H1 (cell line): ENCODE measurements around the gene NXPH3. TPM values are rescaled to one million over a fixed set of nuclear protein-coding genes. Genes with fewer than 3 reads are reported as not detected.

Experiments
- CTCF ChIA-PET: fragments of 300-600 bp; sonication (Branson Sonifier 250); formaldehyde crosslinking; loops from one replicate; lab custom pipeline; 2021; ENCODE audit not compliant: partially characterized antibody; lab: Charles Lee
- POLR2A ChIA-PET: fragments of 300-600 bp; sonication (Branson Sonifier 250); formaldehyde crosslinking; loops from one replicate; lab custom pipeline; 2021; ENCODE audit warnings: inconsistent platforms; ENCODE audit not compliant: partially characterized antibody; lab: Charles Lee
- DNase-seq, 2 experiments: peaks; one replicate each; pipeline versions ENCODE4 v3.0.0 to v3.0.0-alpha.2; 2010 to 2022; ENCODE audit warnings: low spot score in 2 of 2, low read depth in 1 of 2, mixed read lengths in 1 of 2
- FAIRE-seq: peaks from 2 replicates; lab custom pipeline; 2011; peaks lifted over from hg19 to GRCh38; lab: Jason Lieb, UNC
- H2AFZ ChIP-seq: 2 replicates; pipeline ENCODE4 v1.8.1; 2012; ENCODE audit warnings: low read length, inconsistent platforms
- H2AK5ac ChIP-seq: 2 replicates; pipeline ENCODE4 v1.6.1; 2013; ENCODE audit warnings: low read depth, low read length
- H2BK120ac ChIP-seq: replicated peaks from 2 replicates; pipeline ENCODE3; 2013; ENCODE audit warnings: low read depth, low read length, inconsistent platforms
- H2BK12ac ChIP-seq: 2 replicates; pipeline ENCODE4 v1.6.1; 2013; ENCODE audit warnings: low read depth, low read length
- H2BK15ac ChIP-seq: 2 replicates; pipeline ENCODE4 v1.6.1; 2013; ENCODE audit warnings: low read length
- H2BK20ac ChIP-seq: 2 replicates; pipeline ENCODE4 v1.6.1; 2013; ENCODE audit warnings: low read length
- H2BK5ac ChIP-seq: 2 replicates; pipeline ENCODE4 v1.6.1; 2013; ENCODE audit warnings: low read depth, low read length
- H3K14ac ChIP-seq: 2 replicates; pipeline ENCODE4 v1.6.1; 2013; ENCODE audit warnings: inconsistent platforms; ENCODE audit not compliant: insufficient read length
- H3K18ac ChIP-seq: 2 replicates; pipeline ENCODE4 v1.6.1; 2013; ENCODE audit warnings: low read length; ENCODE audit errors: extremely low read depth
- H3K23ac ChIP-seq: 2 replicates; pipeline ENCODE4 v1.6.1; 2013; ENCODE audit warnings: inconsistent platforms; ENCODE audit not compliant: insufficient read length
- H3K23me2 ChIP-seq: 2 replicates; pipeline ENCODE4 v1.6.1; 2013; ENCODE audit warnings: low read depth, low read length
- H3K27ac ChIP-seq: 2 replicates; pipeline ENCODE4 v1.6.1; 2011; ENCODE audit warnings: low read depth, low read length, inconsistent platforms
- H3K27me3 ChIP-seq, 4 experiments: replicated peaks in 1 of 4; 1 replicate in 1 of 4; 2 replicates in 3 of 4; pipeline versions ENCODE4 v1.6.1 to v1.8.1; 2011 to 2013; ENCODE audit warnings: low read length in 3 of 4, mild to moderate bottlenecking in 3 of 4, inconsistent platforms in 2 of 4, mixed read lengths in 2 of 4, moderate library complexity in 1 of 4; ENCODE audit not compliant: control insufficient read depth in 3 of 4, insufficient read depth in 3 of 4; ENCODE audit errors: extremely low read depth in 1 of 4
- H3K36me3 ChIP-seq, 4 experiments: 2 replicates each; pipeline versions ENCODE4 v1.6.1 to v1.8.1; 2011 to 2013; ENCODE audit warnings: mild to moderate bottlenecking in 4 of 4, low read length in 3 of 4, moderate library complexity in 2 of 4, control low read depth in 1 of 4, inconsistent platforms in 1 of 4; ENCODE audit not compliant: insufficient read depth in 4 of 4, control insufficient read depth in 2 of 4
- H3K4ac ChIP-seq: replicated peaks from 2 replicates; pipeline ENCODE3; 2013; ENCODE audit warnings: low read length, low read depth, mixed read lengths, inconsistent platforms; ENCODE audit not compliant: insufficient read length
- H3K4me1 ChIP-seq, 4 experiments: replicated peaks in 1 of 4; 1 replicate in 1 of 4; 2 replicates in 3 of 4; pipeline versions ENCODE4 v1.6.1 to v1.8.1; 2011 to 2013; ENCODE audit warnings: low read length in 3 of 4, inconsistent platforms in 2 of 4, mixed read lengths in 1 of 4; ENCODE audit not compliant: insufficient read depth in 4 of 4, control insufficient read depth in 3 of 4
- H3K4me2 ChIP-seq, 2 experiments: 2 replicates each; pipeline versions ENCODE4 v1.6.1 to v1.8.1; 2011 to 2013; ENCODE audit warnings: low read depth in 2 of 2, low read length in 2 of 2, control low read depth in 1 of 2, inconsistent platforms in 1 of 2, mild to moderate bottlenecking in 1 of 2; ENCODE audit not compliant: insufficient read depth in 1 of 2
- H3K4me3 ChIP-seq, 4 experiments: fragments of 200-600, 300-600 bp in 1 of 4; sonication (generic), shearing (Covaris generic), sonication (Bioruptor Twin) in 1 of 4; 2 replicates each; pipeline versions ENCODE4 v1.5.1 to v1.8.1; 2011 to 2016; ENCODE audit warnings: low read length in 4 of 4, low read depth in 3 of 4, control low read depth in 2 of 4, inconsistent platforms in 2 of 4, mild to moderate bottlenecking in 2 of 4, mixed read lengths in 1 of 4, moderate library complexity in 1 of 4; ENCODE audit not compliant: insufficient read depth in 2 of 4; ENCODE audit errors: extremely low read depth in 1 of 4
- H3K56ac ChIP-seq: replicated peaks from 2 replicates; pipeline ENCODE3; 2013; ENCODE audit warnings: low read depth, mild to moderate bottlenecking, mixed read lengths, low read length, inconsistent platforms; ENCODE audit not compliant: insufficient read length
- H3K79me1 ChIP-seq: 2 replicates; pipeline ENCODE4 v1.6.1; 2013; ENCODE audit warnings: low read depth, low read length, control low read depth
- H3K79me2 ChIP-seq, 2 experiments: 2 replicates each; pipeline versions ENCODE4 v1.6.1 to v1.8.1; 2012 to 2013; ENCODE audit warnings: low read length in 2 of 2, mild to moderate bottlenecking in 2 of 2, inconsistent platforms in 1 of 2; ENCODE audit not compliant: insufficient read depth in 2 of 2, control insufficient read depth in 1 of 2
- H3K9ac ChIP-seq, 4 experiments: replicated peaks in 1 of 4; 1 replicate in 1 of 4; 2 replicates in 3 of 4; pipeline versions ENCODE4 v1.6.1 to v1.8.1; 2011 to 2013; ENCODE audit warnings: low read depth in 3 of 4, low read length in 3 of 4, control low read depth in 2 of 4, mild to moderate bottlenecking in 2 of 4, moderate library complexity in 2 of 4, inconsistent platforms in 1 of 4; ENCODE audit errors: extremely low read depth in 1 of 4
- H3K9me3 ChIP-seq, 2 experiments: 2 replicates each; pipeline versions ENCODE4 v1.6.1 to v1.8.1; 2012 to 2013; ENCODE audit warnings: mild to moderate bottlenecking in 2 of 2, moderate library complexity in 2 of 2, control low read depth in 1 of 2, inconsistent platforms in 1 of 2, low read depth in 1 of 2, low read length in 1 of 2, mixed read lengths in 1 of 2; ENCODE audit not compliant: insufficient read depth in 2 of 2
- H4K20me1 ChIP-seq, 2 experiments: replicated peaks in 1 of 2; 2 replicates each; pipeline versions ENCODE3 to v1.8.1; 2011 to 2013; ENCODE audit warnings: inconsistent platforms in 2 of 2, low read length in 2 of 2, mild to moderate bottlenecking in 1 of 2; ENCODE audit not compliant: insufficient read depth in 2 of 2, control insufficient read depth in 1 of 2
- H4K5ac ChIP-seq: 2 replicates; pipeline ENCODE4 v1.6.1; 2013; ENCODE audit warnings: low read length, low read depth, mixed read lengths, inconsistent platforms; ENCODE audit not compliant: insufficient read length
- H4K8ac ChIP-seq: 2 replicates; pipeline ENCODE4 v1.8.0; 2013; ENCODE audit warnings: mild to moderate bottlenecking, moderate library complexity, low read length, inconsistent platforms; ENCODE audit not compliant: insufficient read depth; ENCODE audit errors: extremely low read depth
- H4K91ac ChIP-seq: replicated peaks from 2 replicates; pipeline ENCODE3; 2013; ENCODE audit warnings: low read length, mixed read lengths, inconsistent platforms; ENCODE audit not compliant: insufficient read length
- CHD1 ChIP-seq: IDR thresholded peaks from 2 replicates; pipeline ENCODE4 v1.6.1; 2012; ENCODE audit warnings: low read depth, low read length, improper control_type of control experiment
- GABPA ChIP-seq: IDR thresholded peaks from 2 replicates; pipeline ENCODE4 v1.6.1; 2011; ENCODE audit warnings: mild to moderate bottlenecking, low read length, moderate library complexity, borderline replicate concordance; ENCODE audit not compliant: insufficient read depth
- GTF2F1 ChIP-seq: IDR thresholded peaks from 2 replicates; pipeline ENCODE4 v1.6.1; 2012; ENCODE audit warnings: low read depth, low read length, improper control_type of control experiment, borderline replicate concordance
- PHF8 ChIP-seq: fragments of 200-600 bp; sonication (generic); conservative IDR thresholded peaks from 2 replicates; pipeline ENCODE4 v1.7.1; 2012; ENCODE audit warnings: low read depth, mild to moderate bottlenecking, inconsistent platforms, low read length, moderate library complexity
- TEAD4 ChIP-seq: IDR thresholded peaks from 2 replicates; pipeline ENCODE4 v1.6.1; 2012; ENCODE audit warnings: low read depth, low read length, inconsistent platforms, mixed read lengths
- WGBS, 2 experiments: shearing (Covaris generic) in 1 of 2; methylation state at CpG; one replicate each; pipeline versions ENCODE4 v1.1.6 to v1.1.7; 2013 to 2015; ENCODE audit warnings: low lambda C conversion rate in 2 of 2, mixed read lengths in 2 of 2, inconsistent platforms in 1 of 2, low coverage in 1 of 2, missing lambda C conversion rate in 1 of 2; ENCODE audit not compliant: insufficient replicate concordance in 2 of 2, insufficient coverage in 1 of 2, insufficient read length in 1 of 2; ENCODE audit errors: extremely low coverage in 1 of 2, missing lambda C conversion rate in 1 of 2; 5-methylcytosine and 5-hydroxymethylcytosine counted together
- polyA plus RNA-seq, 7 experiments: library from polyadenylated mRNA; depleted of rRNA in 3 of 7; stranded (reverse) in 5 of 7; unstranded in 2 of 7; fragments of >200 nt in 5 of 7; fragments of 200-250 nt in 2 of 7; gene quantifications; 1 replicate in 5 of 7; 2 replicates in 1 of 7; 4 replicates in 1 of 7; pipeline versions ENCODE4 v1.2.1 to v1.2.3, GENCODE V29; 2011 to 2013; ENCODE audit warnings: missing spikeins in 2 of 7, mixed read lengths in 2 of 7
- total RNA-seq: library from RNA; stranded (reverse); fragmentation: NEBNext Ultra II Directional; extraction: Animal tissue kit (Norgen Biotek cat#: 25700); gene quantifications from 2 replicates; pipeline ENCODE4 v1.2.1, GENCODE V29; 2021

The NXPH3 gene
- total and polyA plus RNA-seq, 2 of the 8 experiments (the other 6 are each of a cell fraction or from before 2014, with no cell fraction given) = 2.5 to 3.7 TPM

DNA sequence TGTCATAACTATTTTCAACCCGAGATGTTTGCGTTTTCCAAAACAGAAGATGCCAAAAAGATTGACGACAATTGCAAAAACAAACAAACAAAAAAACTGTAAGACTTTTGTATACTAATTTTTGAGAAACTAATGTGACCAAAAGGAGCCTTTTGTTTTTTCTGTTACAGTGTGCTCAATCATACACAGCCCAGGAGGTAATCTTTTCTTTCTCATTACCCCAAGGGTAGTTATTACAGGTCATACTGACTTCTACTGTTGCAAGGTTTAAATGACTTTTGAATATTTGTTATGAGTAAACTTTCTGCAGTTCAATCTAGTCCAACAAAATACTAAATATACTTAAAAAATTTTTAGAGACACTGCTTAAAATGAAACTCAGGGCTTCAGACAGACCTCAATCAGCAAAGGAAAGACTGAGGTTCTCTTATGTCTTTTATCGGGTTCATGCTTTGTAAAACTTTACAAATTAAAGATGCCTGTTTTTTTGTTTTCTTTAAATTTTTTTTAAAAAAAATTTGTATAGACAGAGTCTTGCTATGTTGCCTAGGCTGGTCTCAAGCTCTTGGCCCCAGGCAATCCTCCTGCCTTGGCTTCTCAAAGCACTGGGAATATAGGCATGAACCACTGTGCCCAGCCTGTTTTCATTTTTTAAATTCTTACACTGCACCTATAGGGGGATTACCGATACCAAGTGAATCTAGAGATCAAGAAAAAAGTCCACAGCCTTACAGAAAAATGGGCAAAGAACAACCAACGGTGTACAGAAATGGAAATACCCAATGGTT is 54.6 kb downstream of the NXPH3 start:
- H4K20me1 ChIP-seq = peaks cover 0 to 3% of the 10 kb centered on the region in 2 experiments

More for the DNA sequence above, 54.6 kb downstream of the NXPH3 start:
- H2BK120ac ChIP-seq = no peak overlapping the region
- DNase-seq = no peak
- TF ChIP-seq PHF8 = no peak
- TF ChIP-seq GTF2F1 = no peak
- TF ChIP-seq TEAD4 = no peak
- no peak for TF ChIP-seq GABPA
- no peak for TF ChIP-seq CHD1
- TF ChIP-seq, all 59 proteins: peak for 0
- POLR2A ChIA-PET = no interaction called here
- no peak overlapping the region for H2AK5ac ChIP-seq
- H3K23me2 ChIP-seq = no peaks in the 10 kb centered on the region
- H2AFZ ChIP-seq = no peak overlapping the region
- no peak overlapping the region for H2BK5ac ChIP-seq
- H3K4me3 ChIP-seq = no peak overlapping the region
- H4K8ac ChIP-seq = no peak overlapping the region
- H3K4me1 ChIP-seq = peaks cover 0 to 5% (median 3%) of the 10 kb centered on the region in 4 experiments; a peak in 3 of 7 replicates
- WGBS, 2 experiments = 96% methylated on average over 6 of the region's 6 CpGs; no CpG with 5 or more reads in 1 of the 2 experiments
- H3K4ac ChIP-seq = no peak overlapping the region
- CTCF ChIA-PET = interaction anchor here (1.2 kb wide), 1 partner anchor 20 kb away, joined by 3 read pairs; no protein-coding TSS in a partner anchor
- H2BK15ac ChIP-seq = no peak overlapping the region
- no peaks in the 10 kb centered on the region for H3K9me3 ChIP-seq
- no peak overlapping the region for H3K18ac ChIP-seq
- no peak overlapping the region for H2BK20ac ChIP-seq
- H3K9ac ChIP-seq = no peak overlapping the region
- no peak overlapping the region for H3K27ac ChIP-seq
- H3K14ac ChIP-seq = no peak overlapping the region
- no peak overlapping the region for H4K5ac ChIP-seq
- no peak overlapping the region for H3K56ac ChIP-seq
- no peak overlapping the region for H3K4me2 ChIP-seq
- H4K91ac ChIP-seq = no peak overlapping the region
- no peaks in the 10 kb centered on the region for H3K36me3 ChIP-seq
- H3K23ac ChIP-seq = no peak overlapping the region
- no peak overlapping the region for H2BK12ac ChIP-seq
- H3K79me2 ChIP-seq = 0 out of 4 replicates have a peak, but pooled peaks cover 0 to 13% of the 10 kb centered on the region in 2 experiments
- H3K27me3 ChIP-seq = no peaks in the 10 kb centered on the region
- no peak for FAIRE-seq
- no peaks in the 10 kb centered on the region; the same call in 1 of the 2 replicates for H3K79me1 ChIP-seq
